Heart left ventricle (tissue), 13 donors: ENCODE measurements around the gene ATRN.

Experiments
- CTCF ChIP-seq, 12 donors: fragments of 200-600 bp; sonication (generic) in 4 of 12; IDR thresholded peaks; one replicate each; pipeline versions ENCODE4 v1.5.0 to v1.8.0; 2018 to 2022; ENCODE audit warnings: antibody characterized with exemption in 12 of 12, mild to moderate bottlenecking in 5 of 12
- POLR2A ChIP-seq, 2 donors: fragments of 450-650 bp; IDR thresholded peaks; one replicate each; pipeline ENCODE4 v1.6.1; 2017; ENCODE audit warnings: antibody characterized with exemption in 2 of 2, mild to moderate bottlenecking in 2 of 2, moderate library complexity in 2 of 2
- donor health status: ischemic (EF 13 %, LVEDD 7.1; RV severe dilation, severe dysfunction).
- donor health status: DM: no; HTN: yes; CAD: no.
- donor health status: DM: no; HTN: no; CAD: no.
- donor health status: ischemic (EF 25% LVEDD 6.9; RV normal size, moderate dysfunction).
- donor health status: ischemic (EF 25% LVEDD 5.7; RV mildly dilated, moderate dysfunction).
- donor health status: ischemic (EF 35%, LVEDD 5.7; RV mildly dilated, moderate dysfunction).
- donor health status: nonischemic (EF 11% LVEDD 7.7; RV severe dilation, severe dysfunction).
- donor health status: DM: yes; HTN: yes; CAD: no.
- donor health status: PGD.
- donor health status: ischemic (EF 29% LVEDD 5.4; RV normal size, mild dysfunction).
- donor health status: nonischemic (EF 23%, LVEDD 6.1; RV moderate dilation, normal function).

- TF ChIP-seq CTCF (IDR thresholded peaks at IDR 0.05) (no peak), POLR2A (IDR thresholded peaks at IDR 0.05) (no peak)
Observed at GRCh38 chr20:3456648-3457047, 14.2 kb upstream of the ATRN start.
